Measurements from ENCODE around the gene PDZRN4. TPM values are rescaled to one million over a fixed set of nuclear protein-coding genes. Genes with fewer than 3 reads are reported as not detected.

PDZRN4 gene
- total and polyA plus RNA-seq, 10 donors = 0.07 to 0.77 (median 0.29) TPM; not detected in 2

DNA sequence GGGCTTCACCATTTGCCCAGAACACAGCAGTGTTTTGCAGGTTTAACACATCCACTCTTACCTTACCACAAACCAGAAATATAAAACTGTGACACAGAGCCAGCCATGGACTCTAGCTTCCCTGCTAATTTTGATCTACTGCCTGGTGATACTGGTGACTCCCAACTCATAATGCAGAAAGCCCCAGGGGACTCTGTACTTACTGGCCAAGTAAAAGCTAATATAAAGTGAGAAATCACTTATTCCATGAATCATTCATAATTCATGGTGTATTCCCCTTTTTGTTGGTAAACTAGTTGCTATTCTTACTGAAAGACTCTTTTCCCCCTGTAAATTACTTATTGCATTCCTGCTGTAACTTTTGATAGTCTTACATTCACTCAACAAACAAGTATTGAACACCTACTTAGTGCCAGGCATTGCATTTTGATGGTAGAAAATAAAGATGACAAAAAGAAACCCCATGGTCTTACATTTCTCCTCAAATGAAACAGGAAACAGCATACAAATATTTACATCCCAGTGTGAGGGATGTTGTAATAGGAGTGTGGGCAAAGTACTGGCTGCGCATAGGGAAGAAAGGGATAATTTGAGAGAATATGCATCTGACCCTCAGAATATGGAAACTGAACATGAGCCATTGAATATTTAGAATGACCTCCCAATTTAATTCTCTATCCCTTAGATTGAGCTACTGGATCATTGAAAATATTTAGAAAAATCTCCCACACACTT is 279.6 kb downstream of the PDZRN4 start:
- no peak for TF ChIP-seq POLR2A (IDR thresholded peaks at IDR 0.05)
- no peak for TF ChIP-seq POLR2AphosphoS5 (IDR thresholded peaks at IDR 0.05)
- TF ChIP-seq, protein P1, sequence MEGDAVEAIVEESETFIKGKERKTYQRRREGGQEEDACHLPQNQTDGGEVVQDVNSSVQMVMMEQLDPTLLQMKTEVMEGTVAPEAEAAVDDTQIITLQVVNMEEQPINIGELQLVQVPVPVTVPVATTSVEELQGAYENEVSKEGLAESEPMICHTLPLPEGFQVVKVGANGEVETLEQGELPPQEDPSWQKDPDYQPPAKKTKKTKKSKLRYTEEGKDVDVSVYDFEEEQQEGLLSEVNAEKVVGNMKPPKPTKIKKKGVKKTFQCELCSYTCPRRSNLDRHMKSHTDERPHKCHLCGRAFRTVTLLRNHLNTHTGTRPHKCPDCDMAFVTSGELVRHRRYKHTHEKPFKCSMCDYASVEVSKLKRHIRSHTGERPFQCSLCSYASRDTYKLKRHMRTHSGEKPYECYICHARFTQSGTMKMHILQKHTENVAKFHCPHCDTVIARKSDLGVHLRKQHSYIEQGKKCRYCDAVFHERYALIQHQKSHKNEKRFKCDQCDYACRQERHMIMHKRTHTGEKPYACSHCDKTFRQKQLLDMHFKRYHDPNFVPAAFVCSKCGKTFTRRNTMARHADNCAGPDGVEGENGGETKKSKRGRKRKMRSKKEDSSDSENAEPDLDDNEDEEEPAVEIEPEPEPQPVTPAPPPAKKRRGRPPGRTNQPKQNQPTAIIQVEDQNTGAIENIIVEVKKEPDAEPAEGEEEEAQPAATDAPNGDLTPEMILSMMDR (IDR thresholded peaks at IDR 0.05 in 8 of 11, conservative IDR thresholded peaks at IDR 0.05 in 3 of 11) = no peak
- H3K36me3 ChIP-seq = no peaks in the 10 kb centered on the region
- H3K4me1 ChIP-seq = no peaks in the 10 kb centered on the region
- H3K27ac ChIP-seq = no peak overlapping the region
- H3K4me3 ChIP-seq = no peak overlapping the region
- 78 to 97% (median 82%) methylated on average over 1 of the region's 1 CpG for WGBS, 5 donors
- no peaks in the 10 kb centered on the region for H3K9me3 ChIP-seq
- no peak for DNase-seq
- intact Hi-C loops (cut with DNase I; ENCODE audit: low total_unique reads) = no loop called here
- H3K27me3 ChIP-seq (replicated peaks in 1 of 7) = no peaks in the 10 kb centered on the region

- DNase-seq = no peak
- Histone ChIP-seq H3K27me3 (replicated peaks in 1 of 7) (no peaks in the 10 kb centered on the region), H3K9me3 (no peaks in the 10 kb centered on the region), H3K27ac (no peak overlapping the region), H3K4me1 (no peaks in the 10 kb centered on the region), H3K4me3 (no peak overlapping the region), H3K36me3 (no peaks in the 10 kb centered on the region)
- intact Hi-C loops (cut with DNase I; ENCODE audit: low total_unique reads) = no loop called here
- 51 to 63% (median 55%) methylated on average over 3 of the region's 3 CpGs for WGBS, 5 donors
- TF ChIP-seq, protein P1 (IDR thresholded peaks at IDR 0.05 in 8 of 11, conservative IDR thresholded peaks at IDR 0.05 in 3 of 11) = no peak
- TF ChIP-seq POLR2A (IDR thresholded peaks at IDR 0.05) = no peak
- no peak for TF ChIP-seq POLR2AphosphoS5 (IDR thresholded peaks at IDR 0.05)
Measured at GRCh38 chr12:41468341-41468740, 280.2 kb downstream of the PDZRN4 start.

- Histone ChIP-seq H3K27me3 (replicated peaks in 1 of 7) (no peaks in the 10 kb centered on the region), H3K36me3 (no peaks in the 10 kb centered on the region), H3K4me3 (no peak overlapping the region), H3K9me3 (no peaks in the 10 kb centered on the region), H3K27ac (no peak overlapping the region), H3K4me1 (no peaks in the 10 kb centered on the region)
- no peak for DNase-seq
- TF ChIP-seq POLR2A (IDR thresholded peaks at IDR 0.05) (no peak), POLR2AphosphoS5 (IDR thresholded peaks at IDR 0.05) (no peak)
- TF ChIP-seq, protein P1 (IDR thresholded peaks at IDR 0.05 in 8 of 11, conservative IDR thresholded peaks at IDR 0.05 in 3 of 11) = no peak
- intact Hi-C loops (cut with DNase I; ENCODE audit: low total_unique reads) = no loop called here
- WGBS, 5 donors = 45 to 63% (median 55%) methylated on average over 7 of the region's 7 CpGs
Measured at GRCh38 chr12:41468756-41469155, 280.6 kb downstream of the PDZRN4 start.

DNA sequence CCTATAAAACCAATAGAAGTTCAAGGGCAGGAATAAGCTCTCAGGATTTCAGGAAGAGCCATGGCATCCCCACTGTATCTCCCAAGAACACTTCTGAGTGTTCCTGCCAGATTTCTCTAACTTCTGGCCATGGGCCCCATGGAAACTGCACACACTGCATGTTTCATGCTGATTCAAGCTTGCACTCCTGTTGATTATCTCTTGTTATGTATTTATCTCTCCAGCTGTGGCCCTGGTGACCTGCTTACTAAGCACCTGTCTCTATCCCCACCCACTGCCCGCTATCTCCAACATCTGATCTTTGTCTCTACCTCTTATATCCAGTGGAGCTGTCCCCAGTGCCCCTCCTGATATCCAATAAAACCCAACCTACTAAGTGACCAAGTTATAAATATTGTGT is 285.3 kb downstream of the PDZRN4 start:
- no peaks in the 10 kb centered on the region for H3K36me3 ChIP-seq
- H3K4me1 ChIP-seq = no peaks in the 10 kb centered on the region
- intact Hi-C loops (cut with DNase I; ENCODE audit: low total_unique reads) = no loop called here
- TF ChIP-seq, protein P1 (IDR thresholded peaks at IDR 0.05 in 8 of 11, conservative IDR thresholded peaks at IDR 0.05 in 3 of 11) = no peak
- no peak for TF ChIP-seq POLR2AphosphoS5 (IDR thresholded peaks at IDR 0.05)
- TF ChIP-seq POLR2A (IDR thresholded peaks at IDR 0.05) = no peak
- H3K4me3 ChIP-seq = no peak overlapping the region
- no peaks in the 10 kb centered on the region for H3K27me3 ChIP-seq (replicated peaks in 1 of 7)
- WGBS, 5 donors = 73 to 92% (median 81%) methylated on average over 1 of the region's 1 CpG
- no peaks in the 10 kb centered on the region for H3K9me3 ChIP-seq
- DNase-seq = no peak
- H3K27ac ChIP-seq = no peak overlapping the region

Data from spleen (tissue), 11 donors.